ENCODE data around the gene ABCC4. TPM values are rescaled to one million over a fixed set of nuclear protein-coding genes. Genes with fewer than 3 reads are reported as not detected.

Gene ABCC4, protein sequence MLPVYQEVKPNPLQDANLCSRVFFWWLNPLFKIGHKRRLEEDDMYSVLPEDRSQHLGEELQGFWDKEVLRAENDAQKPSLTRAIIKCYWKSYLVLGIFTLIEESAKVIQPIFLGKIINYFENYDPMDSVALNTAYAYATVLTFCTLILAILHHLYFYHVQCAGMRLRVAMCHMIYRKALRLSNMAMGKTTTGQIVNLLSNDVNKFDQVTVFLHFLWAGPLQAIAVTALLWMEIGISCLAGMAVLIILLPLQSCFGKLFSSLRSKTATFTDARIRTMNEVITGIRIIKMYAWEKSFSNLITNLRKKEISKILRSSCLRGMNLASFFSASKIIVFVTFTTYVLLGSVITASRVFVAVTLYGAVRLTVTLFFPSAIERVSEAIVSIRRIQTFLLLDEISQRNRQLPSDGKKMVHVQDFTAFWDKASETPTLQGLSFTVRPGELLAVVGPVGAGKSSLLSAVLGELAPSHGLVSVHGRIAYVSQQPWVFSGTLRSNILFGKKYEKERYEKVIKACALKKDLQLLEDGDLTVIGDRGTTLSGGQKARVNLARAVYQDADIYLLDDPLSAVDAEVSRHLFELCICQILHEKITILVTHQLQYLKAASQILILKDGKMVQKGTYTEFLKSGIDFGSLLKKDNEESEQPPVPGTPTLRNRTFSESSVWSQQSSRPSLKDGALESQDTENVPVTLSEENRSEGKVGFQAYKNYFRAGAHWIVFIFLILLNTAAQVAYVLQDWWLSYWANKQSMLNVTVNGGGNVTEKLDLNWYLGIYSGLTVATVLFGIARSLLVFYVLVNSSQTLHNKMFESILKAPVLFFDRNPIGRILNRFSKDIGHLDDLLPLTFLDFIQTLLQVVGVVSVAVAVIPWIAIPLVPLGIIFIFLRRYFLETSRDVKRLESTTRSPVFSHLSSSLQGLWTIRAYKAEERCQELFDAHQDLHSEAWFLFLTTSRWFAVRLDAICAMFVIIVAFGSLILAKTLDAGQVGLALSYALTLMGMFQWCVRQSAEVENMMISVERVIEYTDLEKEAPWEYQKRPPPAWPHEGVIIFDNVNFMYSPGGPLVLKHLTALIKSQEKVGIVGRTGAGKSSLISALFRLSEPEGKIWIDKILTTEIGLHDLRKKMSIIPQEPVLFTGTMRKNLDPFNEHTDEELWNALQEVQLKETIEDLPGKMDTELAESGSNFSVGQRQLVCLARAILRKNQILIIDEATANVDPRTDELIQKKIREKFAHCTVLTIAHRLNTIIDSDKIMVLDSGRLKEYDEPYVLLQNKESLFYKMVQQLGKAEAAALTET (N-terminal part only)
- 1 to 10 TPM; 3.4 to 8.7 (median 4.7) TPM for total RNA-seq
- polyA plus RNA-seq, result 1 to 10 TPM in 1 of 2 donors, under 1 TPM in 1; 0.80 to 1.6 TPM

DNA sequence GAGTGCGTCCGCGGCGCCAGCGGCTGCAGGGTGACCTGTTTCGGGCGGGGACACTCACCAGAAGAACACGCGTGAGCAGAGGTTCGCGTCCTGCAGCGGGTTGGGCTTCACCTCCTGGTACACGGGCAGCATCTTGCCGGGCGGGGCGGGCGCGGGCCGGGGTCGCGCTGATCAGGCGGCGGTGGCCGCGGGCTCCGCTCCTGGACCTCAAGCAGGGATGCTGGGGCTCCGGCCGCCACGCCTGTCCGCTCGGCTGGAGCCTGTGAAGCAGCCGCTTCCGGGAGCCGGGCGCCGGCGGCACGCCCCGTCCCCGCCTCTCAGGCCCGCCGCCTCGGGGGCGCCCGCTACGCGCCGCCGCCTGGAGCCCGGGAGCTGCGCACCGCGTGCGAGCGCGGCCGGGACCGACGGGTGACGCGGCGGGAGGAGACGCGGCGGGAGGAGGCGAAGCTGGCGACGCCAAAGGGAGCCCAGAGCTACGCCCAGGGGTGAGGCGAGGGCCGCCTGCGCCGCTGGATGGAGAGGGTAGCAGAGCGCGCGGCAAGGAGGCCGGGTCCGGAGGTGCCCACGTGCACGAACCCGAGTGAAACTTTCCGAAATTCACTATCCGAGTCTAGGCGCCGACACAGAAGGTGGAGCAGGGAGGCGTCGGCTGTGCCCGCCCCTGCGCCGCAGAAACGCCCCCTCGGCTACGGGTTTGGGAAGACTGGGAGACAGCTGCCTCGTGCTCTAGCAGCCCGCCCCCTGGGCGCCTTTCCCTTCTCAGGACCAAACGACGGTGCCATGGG lies at the start of gene ABCC4:
Gene ABCC4 (minus strand): TSS at position 269 of the 785 bp plus-strand sequence. CDS start 137 bp downstream, at position 132.
- WGBS, 2 donors, result 0% methylated on average over 79 to 98 of the region's 98 CpGs
- Histone ChIP-seq H3K4me3 (peak within 1 kb of the TSS; percentile 66 to 94 (median 72)), H3K36me3 (no peaks in the 10 kb centered on the region), H3K4me1 (peaks cover 9 to 14% (median 11%) of the 10 kb centered on the region in 3 donors), H3K27ac (peak within 1 kb of the TSS in 2 of 4 donors; percentile 33 to 50), H3K27me3 (no peaks in the 10 kb centered on the region), H3K9me3 (no peaks in the 10 kb centered on the region)
- TF ChIP-seq, protein P1, sequence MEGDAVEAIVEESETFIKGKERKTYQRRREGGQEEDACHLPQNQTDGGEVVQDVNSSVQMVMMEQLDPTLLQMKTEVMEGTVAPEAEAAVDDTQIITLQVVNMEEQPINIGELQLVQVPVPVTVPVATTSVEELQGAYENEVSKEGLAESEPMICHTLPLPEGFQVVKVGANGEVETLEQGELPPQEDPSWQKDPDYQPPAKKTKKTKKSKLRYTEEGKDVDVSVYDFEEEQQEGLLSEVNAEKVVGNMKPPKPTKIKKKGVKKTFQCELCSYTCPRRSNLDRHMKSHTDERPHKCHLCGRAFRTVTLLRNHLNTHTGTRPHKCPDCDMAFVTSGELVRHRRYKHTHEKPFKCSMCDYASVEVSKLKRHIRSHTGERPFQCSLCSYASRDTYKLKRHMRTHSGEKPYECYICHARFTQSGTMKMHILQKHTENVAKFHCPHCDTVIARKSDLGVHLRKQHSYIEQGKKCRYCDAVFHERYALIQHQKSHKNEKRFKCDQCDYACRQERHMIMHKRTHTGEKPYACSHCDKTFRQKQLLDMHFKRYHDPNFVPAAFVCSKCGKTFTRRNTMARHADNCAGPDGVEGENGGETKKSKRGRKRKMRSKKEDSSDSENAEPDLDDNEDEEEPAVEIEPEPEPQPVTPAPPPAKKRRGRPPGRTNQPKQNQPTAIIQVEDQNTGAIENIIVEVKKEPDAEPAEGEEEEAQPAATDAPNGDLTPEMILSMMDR (IDR thresholded peaks at IDR 0.05), result no peak
- FAIRE-seq, result no peak
- peak; percentile 80 to 88 (median 85) for ATAC-seq
- intact Hi-C loops (cut with DNase I), result no loop called here
- DNase-seq, result peak; percentile 57 to 88 (median 72)

DNA sequence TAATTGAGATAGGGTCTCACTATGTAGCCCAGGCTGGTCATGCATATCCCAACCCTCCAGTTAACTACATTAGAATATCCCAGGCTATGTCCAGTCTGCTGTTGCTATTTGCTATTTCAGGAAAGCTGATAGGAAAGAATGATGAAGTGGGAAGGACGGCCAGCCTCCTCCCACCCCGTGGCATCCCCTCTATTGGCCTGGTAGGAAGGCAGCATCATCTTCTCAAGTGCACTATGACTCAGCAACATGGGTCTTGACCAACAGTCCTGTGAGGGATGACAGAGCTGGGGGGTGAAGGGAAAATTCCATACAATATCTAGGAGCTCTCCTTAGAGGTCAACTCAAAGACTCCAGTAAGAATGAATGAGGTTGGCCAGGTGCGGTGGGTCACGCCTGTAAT lies 48.0 kb upstream of the ABCC4 start:
- no peaks in the 10 kb centered on the region for H3K36me3 ChIP-seq
- H3K4me3 ChIP-seq, result no peak overlapping the region
- intact Hi-C loops (cut with DNase I), result no loop called here
- no peaks in the 10 kb centered on the region for H3K4me1 ChIP-seq
- TF ChIP-seq, protein P1 (IDR thresholded peaks at IDR 0.05), result no peak
- no peaks in the 10 kb centered on the region for H3K9me3 ChIP-seq
- no peak overlapping the region for H3K27ac ChIP-seq
- FAIRE-seq, result no peak
- no peaks in the 10 kb centered on the region for H3K27me3 ChIP-seq
- no peak for ATAC-seq
- DNase-seq, result no peak
- 49 to 74% methylated on average over 4 of the region's 4 CpGs for WGBS, 2 donors

DNA sequence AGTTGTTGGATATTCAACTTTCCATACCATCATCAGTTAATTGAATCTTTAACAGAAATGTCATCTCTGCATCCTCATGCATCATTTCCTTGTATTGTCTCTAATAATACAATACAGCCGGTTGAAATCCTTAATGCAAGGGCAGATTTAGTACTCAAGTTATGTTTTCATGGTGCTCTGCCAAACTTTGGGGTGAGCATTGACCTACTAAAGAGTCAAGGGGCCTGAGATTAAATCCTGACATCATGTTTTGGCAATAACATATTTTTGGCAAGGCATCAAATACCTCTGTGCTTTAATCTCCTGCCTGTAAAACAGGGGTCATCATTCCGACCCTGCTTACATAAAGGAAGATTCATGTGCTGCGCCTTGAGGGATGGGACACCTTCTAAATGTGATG lies 42.7 kb upstream of the ABCC4 start:
- no peak for FAIRE-seq
- Histone ChIP-seq H3K4me3 (no peak overlapping the region), H3K36me3 (no peaks in the 10 kb centered on the region), H3K27ac (no peak overlapping the region), H3K4me1 (no peaks in the 10 kb centered on the region), H3K27me3 (no peaks in the 10 kb centered on the region), H3K9me3 (no peaks in the 10 kb centered on the region)
- TF ChIP-seq, protein P1 (IDR thresholded peaks at IDR 0.05), result no peak
- WGBS, 2 donors, result 58 to 60% methylated on average over 3 of the region's 3 CpGs
- intact Hi-C loops (cut with DNase I), result no loop called here
- no peak for ATAC-seq
- no peak for DNase-seq

DNA sequence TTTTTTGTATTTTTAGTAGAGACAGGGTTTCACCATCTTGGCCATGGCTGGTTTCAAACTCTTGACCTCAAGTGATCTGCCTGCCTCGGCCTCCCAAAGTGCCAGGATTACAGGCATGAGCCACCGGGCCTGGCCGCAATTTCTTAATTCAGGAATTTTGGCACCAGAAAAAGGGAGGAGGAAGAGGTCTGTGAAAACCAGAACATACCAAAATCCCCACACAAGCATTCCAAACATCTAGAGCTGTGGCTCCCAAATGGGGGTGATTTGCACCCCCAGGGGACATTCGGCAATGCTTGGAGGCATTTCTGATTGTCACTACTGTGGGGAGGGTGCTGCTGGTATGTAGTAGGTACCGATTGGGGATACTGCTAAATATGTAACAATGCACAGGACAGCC lies 40.2 kb upstream of the ABCC4 start:
- WGBS, 2 donors, result 75 to 86% methylated on average over 5 of the region's 5 CpGs
- FAIRE-seq, result no peak
- Histone ChIP-seq H3K4me1 (no peaks in the 10 kb centered on the region), H3K36me3 (no peaks in the 10 kb centered on the region), H3K4me3 (no peak overlapping the region), H3K27me3 (no peaks in the 10 kb centered on the region), H3K27ac (no peak overlapping the region), H3K9me3 (no peaks in the 10 kb centered on the region)
- no peak for ATAC-seq
- intact Hi-C loops (cut with DNase I), result no loop called here
- DNase-seq, result no peak
- TF ChIP-seq, protein P1 (IDR thresholded peaks at IDR 0.05), result no peak
